Activated CD4-positive, alpha-beta T cell treated with anti-CD3 and anti-CD28 coated beads, Interleukin-10, Interleukin-2, amounts not matched to agents 100 ng/mL and 50 ng/mL, durations not matched to agents 16 hours and 8 hours (primary cell): ENCODE measurements around the gene CLEC11A.
"Not testable (repeated sequence)": the region's sequence is repeated elsewhere in the genome, so short reads cannot be mapped to it uniquely, and the experiment has no call there.

Source experiments
- DNase-seq: peaks from one replicate; pipeline ENCODE4 v3.0.0-alpha.2; 2020

CLEC11A gene

DNA sequence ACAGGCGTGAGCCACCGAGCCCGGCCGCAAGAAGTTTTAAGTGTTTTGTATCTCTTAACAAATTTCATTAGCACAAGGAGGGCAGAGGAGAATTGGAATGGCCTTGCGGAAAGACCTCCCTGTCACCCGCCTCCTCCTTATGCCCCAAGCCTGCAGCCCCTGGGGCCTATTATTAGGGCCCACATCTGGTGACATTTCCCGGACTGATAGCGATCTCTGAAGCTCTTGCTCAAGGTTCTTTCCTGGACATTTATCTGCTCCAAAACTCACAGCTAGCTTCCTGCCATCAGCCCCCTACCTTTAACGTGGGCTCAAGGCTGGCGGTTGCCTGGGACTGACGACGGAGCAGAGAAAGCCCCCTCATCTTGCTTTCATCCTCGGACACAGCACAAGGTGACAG is 40.4 kb downstream of the CLEC11A start:
- not testable (repeated sequence) for DNase-seq

DNA sequence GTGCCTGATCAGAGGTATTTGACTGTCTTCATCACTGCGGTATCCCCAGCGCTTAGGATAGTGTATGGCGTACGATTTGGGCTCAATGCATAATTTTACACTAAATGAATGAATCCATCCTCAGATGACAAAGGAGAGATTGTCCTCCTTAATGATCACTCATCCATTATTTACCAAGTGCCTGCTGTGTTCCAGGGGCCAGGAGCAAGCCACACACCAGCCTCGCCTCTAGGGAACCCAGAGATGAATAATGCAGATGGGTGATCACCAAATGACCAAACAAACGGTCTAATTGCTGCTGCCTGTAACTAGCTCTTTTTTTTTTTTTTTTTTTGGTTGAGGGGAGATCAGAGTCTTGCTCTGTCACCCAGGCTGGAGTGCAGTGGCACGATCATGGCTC is 41.2 kb downstream of the CLEC11A start:
- no peak for DNase-seq

DNA sequence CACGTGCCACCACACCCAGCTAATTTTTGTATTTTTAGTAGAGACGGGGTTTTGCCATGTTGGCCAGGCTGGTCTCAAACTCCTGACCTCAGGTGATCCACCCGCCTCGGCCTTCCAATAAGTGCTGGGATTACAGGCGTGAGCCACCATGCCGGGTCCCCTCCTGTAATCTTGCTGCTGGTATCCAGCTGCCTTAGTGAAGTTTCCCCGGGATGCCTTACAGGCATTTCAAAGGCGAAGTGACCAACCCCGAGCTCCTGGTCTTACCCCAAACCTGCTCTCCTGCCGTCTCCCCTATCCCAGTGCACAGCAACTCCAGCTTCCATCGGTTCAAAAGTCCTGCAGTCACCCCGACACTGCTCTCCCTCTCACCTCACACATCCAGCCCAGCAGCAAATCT is 43.6 kb downstream of the CLEC11A start:
- DNase-seq: not testable (repeated sequence)

DNA sequence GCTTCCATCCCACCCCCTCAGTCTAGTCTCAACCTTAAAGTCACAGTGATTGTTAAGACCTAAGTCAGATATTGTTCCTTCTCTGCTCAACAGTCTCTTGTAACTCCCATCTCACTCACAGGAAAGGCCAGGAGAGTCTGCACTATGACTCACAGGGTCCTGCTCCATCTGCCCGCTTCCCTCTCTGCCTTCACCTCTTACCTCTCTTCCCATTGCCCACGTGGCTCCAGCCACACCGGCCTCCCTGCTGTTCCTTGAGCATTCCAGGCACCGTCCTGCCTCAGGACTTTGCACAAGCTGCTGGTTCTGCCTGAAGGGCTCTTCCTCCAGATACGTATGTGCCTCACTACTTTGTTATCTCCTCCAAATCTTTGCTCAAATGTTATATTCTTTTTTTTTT is 44.1 kb downstream of the CLEC11A start:
- not testable (repeated sequence) for DNase-seq

DNA sequence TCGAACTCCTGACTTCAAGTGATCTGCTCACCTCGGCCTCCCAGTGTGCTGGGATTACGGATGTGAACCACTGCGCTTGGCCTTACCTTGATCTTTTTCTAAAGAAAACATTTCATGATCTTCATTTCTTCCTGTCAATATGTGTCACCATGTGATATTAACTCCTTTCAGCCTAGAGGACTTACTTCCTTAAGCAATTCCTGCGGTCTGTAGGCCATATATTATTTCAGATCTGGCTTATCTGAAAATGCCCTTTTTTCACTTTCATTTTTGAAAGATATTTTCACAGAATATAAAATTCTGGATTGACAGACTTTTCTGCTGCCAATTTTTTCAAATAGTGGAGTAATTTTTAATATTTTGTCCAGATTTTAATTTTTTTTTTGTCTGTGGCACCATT is 45.1 kb downstream of the CLEC11A start:
- no peak for DNase-seq

DNA sequence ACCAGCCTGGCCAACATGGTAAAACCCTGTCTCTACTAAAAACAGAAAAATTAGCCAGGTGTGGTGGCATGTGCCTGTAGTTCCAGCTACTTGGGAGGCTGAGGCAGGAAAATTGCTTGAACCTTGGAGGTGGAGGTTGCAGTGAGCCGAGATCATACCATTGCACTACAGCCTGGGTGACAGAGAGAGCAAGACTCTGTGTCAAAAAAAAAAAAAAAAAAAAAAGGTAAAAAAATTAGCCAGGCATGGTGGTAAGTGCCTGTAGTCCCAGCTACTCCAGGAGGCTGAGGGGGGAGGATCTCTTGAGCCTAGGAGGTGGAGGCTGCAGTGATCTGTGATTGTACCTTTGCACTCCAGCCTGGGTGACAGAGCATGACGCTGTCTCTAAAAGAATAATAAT is 47.0 kb downstream of the CLEC11A start, which contains the start of gene GPR32:
Gene GPR32 (plus strand): TSS at position 301 of the 400 bp plus-strand sequence. CDS start 137 bp downstream, outside the sequence.
- not testable (repeated sequence) for DNase-seq

DNA sequence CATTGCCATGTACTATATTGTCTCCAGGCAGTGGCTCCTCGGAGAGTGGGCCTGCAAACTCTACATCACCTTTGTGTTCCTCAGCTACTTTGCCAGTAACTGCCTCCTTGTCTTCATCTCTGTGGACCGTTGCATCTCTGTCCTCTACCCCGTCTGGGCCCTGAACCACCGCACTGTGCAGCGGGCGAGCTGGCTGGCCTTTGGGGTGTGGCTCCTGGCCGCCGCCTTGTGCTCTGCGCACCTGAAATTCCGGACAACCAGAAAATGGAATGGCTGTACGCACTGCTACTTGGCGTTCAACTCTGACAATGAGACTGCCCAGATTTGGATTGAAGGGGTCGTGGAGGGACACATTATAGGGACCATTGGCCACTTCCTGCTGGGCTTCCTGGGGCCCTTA is 47.7 kb downstream of the CLEC11A start:
- no peak for DNase-seq

DNA sequence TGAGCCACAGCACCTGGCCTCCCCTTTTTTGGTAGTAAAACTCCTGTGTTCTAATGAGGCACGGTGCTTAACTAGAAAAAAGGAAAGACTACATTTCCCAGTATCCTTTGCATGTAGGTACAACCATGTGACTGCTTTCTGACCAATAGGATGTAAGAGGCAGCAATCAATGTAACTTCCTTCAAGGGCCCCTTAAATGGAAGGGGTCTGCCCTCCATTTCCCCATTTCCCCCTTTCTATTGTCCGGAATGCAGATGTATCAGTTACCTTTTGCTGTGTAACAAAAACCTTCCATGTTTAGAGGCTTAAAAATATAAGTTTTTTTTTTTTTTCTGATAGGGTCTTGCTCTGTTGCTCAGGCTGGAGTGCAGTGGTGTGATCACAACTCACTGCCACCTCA is 49.3 kb downstream of the CLEC11A start:
- peak; percentile 37 for DNase-seq

DNA sequence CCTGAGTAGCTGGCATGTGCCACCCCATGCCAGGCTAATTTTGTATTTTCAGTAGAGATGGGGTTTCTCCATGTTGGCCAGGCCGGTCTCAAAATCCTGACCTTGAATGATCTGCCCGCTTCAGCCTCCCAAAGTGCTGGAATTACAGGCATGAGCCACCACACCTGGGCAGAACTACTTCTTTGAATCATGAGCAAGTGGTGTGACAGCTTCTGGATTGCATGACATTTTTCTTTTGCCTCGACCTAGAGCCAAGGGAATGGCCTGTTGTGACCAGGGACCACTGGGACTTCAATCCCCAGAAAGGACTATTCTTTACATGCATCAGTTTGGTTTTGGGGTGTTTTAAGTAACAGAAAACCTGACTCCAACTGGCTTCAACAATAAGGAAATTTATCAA is 49.7 kb downstream of the CLEC11A start:
- not testable (repeated sequence) for DNase-seq

DNA sequence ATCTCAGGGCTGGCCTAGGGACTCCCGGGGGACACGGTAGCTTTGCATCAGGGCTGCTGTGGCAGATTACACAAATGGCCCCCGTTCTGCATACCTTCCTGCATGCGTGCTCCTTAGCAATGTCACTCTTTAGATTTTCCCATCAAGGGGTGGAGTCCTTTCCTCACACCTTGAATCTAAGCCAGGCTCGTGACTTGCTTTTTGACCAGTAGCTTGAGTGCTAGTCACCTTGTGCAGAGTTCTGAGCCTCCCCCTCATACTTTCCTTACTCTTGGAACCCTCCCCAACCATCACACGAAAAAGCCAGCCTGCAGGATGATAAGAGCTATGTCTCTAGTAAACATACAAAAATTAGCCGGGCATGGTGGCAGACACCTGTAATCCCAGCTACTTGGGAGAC is 50.3 kb downstream of the CLEC11A start:
- not testable (repeated sequence) for DNase-seq
